OCI-LY1 (cell line): ENCODE results near the gene AMIGO1.

ENCODE experiments used
- H2AFZ ChIP-seq: fragments of 200-600 bp; sonication (generic), shearing (Covaris generic); 2 replicates; pipeline ENCODE4 v1.6.0; 2014; ENCODE audit warnings: antibody characterized with exemption, mild to moderate bottlenecking, low read length
- H3F3A ChIP-seq: fragments of 200-600 bp; sonication (generic), shearing (Covaris generic); 2 replicates; pipeline ENCODE4 v1.6.0; 2014; ENCODE audit warnings: mild to moderate bottlenecking, antibody characterized with exemption, low read length, moderate library complexity; ENCODE audit not compliant: insufficient read depth
- H3K27ac ChIP-seq: fragments of 200-600 bp; sonication (generic); 2 replicates; pipeline ENCODE4 v1.5.1; 2014; ENCODE audit warnings: low read length, mixed run types, mild to moderate bottlenecking, low read depth; ENCODE audit not compliant: poor library complexity, severe bottlenecking
- H3K27me3 ChIP-seq: fragments of 200-600 bp; sonication (generic); 2 replicates; pipeline ENCODE4 v1.6.0; 2014; ENCODE audit warnings: antibody characterized with exemption, mild to moderate bottlenecking, low read length, moderate library complexity; ENCODE audit not compliant: insufficient read depth
- H3K36me3 ChIP-seq: fragments of 200-600 bp; sonication (generic); 2 replicates; pipeline ENCODE4 v1.6.1; 2014; ENCODE audit warnings: mild to moderate bottlenecking, antibody characterized with exemption, low read length, moderate library complexity, mixed read lengths; ENCODE audit not compliant: insufficient read depth
- H3K4me1 ChIP-seq: fragments of 200-600 bp; sonication (generic); 2 replicates; pipeline ENCODE4 v1.5.1; 2014; ENCODE audit warnings: mild to moderate bottlenecking, low read length, moderate library complexity; ENCODE audit not compliant: insufficient read depth, severe bottlenecking
- H3K4me2 ChIP-seq: fragments of 200-600 bp; sonication (generic), shearing (Covaris generic); 2 replicates; pipeline ENCODE4 v1.6.1; 2014; ENCODE audit warnings: low read length
- H3K4me3 ChIP-seq: fragments of 200-600 bp; sonication (generic); 2 replicates; pipeline ENCODE4 v1.5.1; 2014; ENCODE audit warnings: low read length, low read depth, mild to moderate bottlenecking, mixed read lengths; ENCODE audit not compliant: poor library complexity, severe bottlenecking
- H3K79me2 ChIP-seq: fragments of 200-600 bp; shearing (Covaris generic); 2 replicates; pipeline ENCODE4 v1.6.1; 2016; ENCODE audit warnings: mixed run types, low read length, mixed read lengths; ENCODE audit not compliant: insufficient read depth
- H3K9ac ChIP-seq: fragments of 200-600 bp; sonication (generic), shearing (Covaris generic); 2 replicates; pipeline ENCODE4 v1.6.1; 2014; ENCODE audit warnings: mild to moderate bottlenecking, low read length, mixed read lengths
- H3K9me2 ChIP-seq: fragments of 200-600 bp; sonication (generic), shearing (Covaris generic); 2 replicates; pipeline ENCODE4 v1.6.1; 2014; ENCODE audit warnings: low read depth, mild to moderate bottlenecking, low read length, mixed read lengths
- H3K9me3 ChIP-seq: fragments of 200-600 bp; shearing (Covaris generic); 2 replicates; pipeline ENCODE4 v1.6.1; 2014; ENCODE audit warnings: low read length, mixed read lengths
- H4K20me1 ChIP-seq: fragments of 200-600 bp; sonication (generic), shearing (Covaris generic); 2 replicates; pipeline ENCODE4 v1.6.0; 2016; ENCODE audit warnings: mild to moderate bottlenecking, low read length; ENCODE audit not compliant: insufficient read depth
- EZH2 ChIP-seq: fragments of 200-600 bp; sonication (generic), shearing (Covaris generic); IDR thresholded peaks from 2 replicates; pipeline ENCODE4 v1.8.0; 2017; ENCODE audit warnings: borderline replicate concordance, mixed run types, mild to moderate bottlenecking, antibody characterized with exemption, low read length, moderate library complexity, mixed read lengths
- TF ChIP-seq, protein P1 (sequence below): fragments of 200-600 bp; sonication (generic), shearing (Covaris generic); IDR thresholded peaks from 2 replicates; pipeline ENCODE4 v1.5.1; 2017; ENCODE audit warnings: mild to moderate bottlenecking, antibody characterized with exemption, low read length, moderate library complexity, mixed read lengths

Gene AMIGO1

DNA sequence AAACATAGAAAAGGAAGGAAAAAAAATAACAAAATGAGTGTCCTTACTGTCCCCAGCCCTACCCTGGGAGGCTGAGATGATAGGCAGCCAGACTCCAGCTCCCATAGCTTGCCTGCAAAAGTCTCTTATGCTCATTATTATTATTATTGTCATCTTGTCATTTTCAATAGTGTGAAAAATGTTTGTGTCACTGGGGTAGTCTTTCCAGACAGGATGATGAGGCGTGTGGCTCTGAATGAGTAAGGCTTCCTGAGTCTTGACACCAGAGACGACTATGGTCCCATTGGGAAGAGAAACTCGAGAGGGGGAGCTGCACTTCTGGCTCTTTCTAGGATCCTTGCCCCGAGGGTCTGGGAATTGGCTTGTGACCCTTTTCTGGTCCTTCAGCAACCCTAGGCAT lies 16.7 kb downstream of the AMIGO1 start:
- no peaks in the 10 kb centered on the region for H4K20me1 ChIP-seq
- H3F3A ChIP-seq = no peaks in the 10 kb centered on the region
- H3K79me2 ChIP-seq = no peaks in the 10 kb centered on the region
- H3K27ac ChIP-seq = no peak overlapping the region
- H3K4me3 ChIP-seq = no peak overlapping the region
- H3K27me3 ChIP-seq = no peaks in the 10 kb centered on the region
- H3K4me2 ChIP-seq = no peak overlapping the region
- peaks cover 10% of the 10 kb centered on the region; the same call in 1 of the 2 replicates for H3K36me3 ChIP-seq
- no peak for TF ChIP-seq EZH2
- TF ChIP-seq, protein P1, sequence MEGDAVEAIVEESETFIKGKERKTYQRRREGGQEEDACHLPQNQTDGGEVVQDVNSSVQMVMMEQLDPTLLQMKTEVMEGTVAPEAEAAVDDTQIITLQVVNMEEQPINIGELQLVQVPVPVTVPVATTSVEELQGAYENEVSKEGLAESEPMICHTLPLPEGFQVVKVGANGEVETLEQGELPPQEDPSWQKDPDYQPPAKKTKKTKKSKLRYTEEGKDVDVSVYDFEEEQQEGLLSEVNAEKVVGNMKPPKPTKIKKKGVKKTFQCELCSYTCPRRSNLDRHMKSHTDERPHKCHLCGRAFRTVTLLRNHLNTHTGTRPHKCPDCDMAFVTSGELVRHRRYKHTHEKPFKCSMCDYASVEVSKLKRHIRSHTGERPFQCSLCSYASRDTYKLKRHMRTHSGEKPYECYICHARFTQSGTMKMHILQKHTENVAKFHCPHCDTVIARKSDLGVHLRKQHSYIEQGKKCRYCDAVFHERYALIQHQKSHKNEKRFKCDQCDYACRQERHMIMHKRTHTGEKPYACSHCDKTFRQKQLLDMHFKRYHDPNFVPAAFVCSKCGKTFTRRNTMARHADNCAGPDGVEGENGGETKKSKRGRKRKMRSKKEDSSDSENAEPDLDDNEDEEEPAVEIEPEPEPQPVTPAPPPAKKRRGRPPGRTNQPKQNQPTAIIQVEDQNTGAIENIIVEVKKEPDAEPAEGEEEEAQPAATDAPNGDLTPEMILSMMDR = no peak
- H3K4me1 ChIP-seq = peaks cover 17% of the 10 kb centered on the region
- no peak overlapping the region for H2AFZ ChIP-seq
- H3K9me3 ChIP-seq = no peaks in the 10 kb centered on the region
- H3K9ac ChIP-seq = no peak overlapping the region
- no peaks in the 10 kb centered on the region for H3K9me2 ChIP-seq

DNA sequence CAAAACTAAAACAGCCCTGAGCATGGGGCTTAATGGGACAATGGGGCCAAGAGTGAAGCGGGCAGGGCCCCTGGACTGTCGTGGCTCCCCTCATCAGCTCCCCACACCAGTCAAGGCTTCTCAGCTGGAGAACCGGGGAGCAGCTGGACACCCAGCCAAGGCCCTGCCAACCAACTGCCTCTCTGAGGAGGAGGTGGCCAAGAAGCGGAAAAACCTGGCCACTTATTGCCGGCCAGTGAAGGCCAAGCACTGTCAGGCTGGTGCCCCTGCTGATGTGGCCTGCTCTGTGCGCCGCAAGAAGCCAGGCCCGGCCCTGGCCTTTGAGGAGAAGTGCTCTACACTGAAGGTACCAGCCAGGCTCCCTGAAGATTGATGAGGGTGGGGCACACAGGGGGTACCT lies 18.2 kb downstream of the AMIGO1 start:
- no peak overlapping the region for H3K4me3 ChIP-seq
- H3K79me2 ChIP-seq = no peaks in the 10 kb centered on the region
- H2AFZ ChIP-seq = no peak overlapping the region
- no peak overlapping the region for H3K27ac ChIP-seq
- no peaks in the 10 kb centered on the region for H3F3A ChIP-seq
- H3K4me2 ChIP-seq = no peak overlapping the region
- H3K9me3 ChIP-seq = no peaks in the 10 kb centered on the region
- peaks cover 17% of the 10 kb centered on the region for H3K4me1 ChIP-seq
- no peaks in the 10 kb centered on the region for H3K9me2 ChIP-seq
- no peak overlapping the region for H3K9ac ChIP-seq
- H3K36me3 ChIP-seq = peaks cover 8% of the 10 kb centered on the region; the same call in 1 of the 2 replicates
- H3K27me3 ChIP-seq = no peaks in the 10 kb centered on the region
- no peaks in the 10 kb centered on the region for H4K20me1 ChIP-seq
- TF ChIP-seq, protein P1 = no peak
- TF ChIP-seq EZH2 = no peak

DNA sequence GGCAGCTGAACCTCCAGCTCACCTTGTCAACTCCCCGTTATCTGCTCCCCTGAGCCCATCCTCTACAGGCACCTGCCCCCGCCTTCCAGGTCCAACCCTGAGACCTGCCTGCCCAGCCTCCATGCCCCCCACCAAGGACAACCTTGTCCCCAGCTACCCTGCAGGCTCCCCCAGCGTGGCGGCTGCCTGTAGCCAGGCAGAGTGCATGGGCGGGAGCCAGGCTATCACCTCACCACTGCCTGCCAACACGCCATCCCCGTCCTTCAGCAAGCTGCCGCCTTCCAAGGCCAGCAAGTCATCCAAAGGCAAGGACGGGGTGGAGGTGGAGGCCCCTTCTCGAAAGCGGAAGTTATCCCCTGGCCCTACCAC lies 18.6 kb downstream of the AMIGO1 start:
- Histone ChIP-seq H3K27ac (no peak overlapping the region), H3K4me1 (peaks cover 17% of the 10 kb centered on the region), H3K9ac (no peak overlapping the region), H3K4me2 (no peak overlapping the region), H3K79me2 (no peaks in the 10 kb centered on the region), H2AFZ (no peak overlapping the region), H3K9me3 (no peaks in the 10 kb centered on the region), H3K4me3 (no peak overlapping the region), H3K27me3 (no peaks in the 10 kb centered on the region), H4K20me1 (no peaks in the 10 kb centered on the region), H3K36me3 (peaks cover 3% of the 10 kb centered on the region; the same call in 1 of the 2 replicates), H3K9me2 (no peaks in the 10 kb centered on the region), H3F3A (no peaks in the 10 kb centered on the region)
- TF ChIP-seq EZH2 = no peak
- TF ChIP-seq, protein P1 = no peak
